Effector memory CD8-positive, alpha-beta T cell (primary cell): ENCODE measurements around the gene DNAH2.
A peak's percentile ranks its signal among the peaks of the same experiment; 100 is the strongest.

Experiments
- ATAC-seq: fragments of 150-1000 bp; cut with Tn5 transposase; replicated peaks from 2 replicates; pipeline ENCODE4 v1.10.0; 2021; ENCODE audit warnings: mild to moderate bottlenecking, moderate library complexity
- DNase-seq, 3 experiments: peaks; one replicate each; pipeline ENCODE4 v3.0.0; 2021
- H3K27ac Mint-ChIP-seq, 2 donors: one replicate each; pipeline ENCODE4 v1.8.0; 2022; ENCODE audit warnings: mild to moderate bottlenecking in 2 of 2, mixed read lengths in 2 of 2, moderate library complexity in 2 of 2
- H3K27me3 Mint-ChIP-seq, 2 donors: one replicate each; pipeline ENCODE4 v1.8.0; 2022; ENCODE audit warnings: mixed read lengths in 2 of 2
- H3K36me3 Mint-ChIP-seq: one replicate; pipeline ENCODE4 v1.8.0; 2022; ENCODE audit warnings: mild to moderate bottlenecking, moderate library complexity, mixed read lengths; ENCODE audit not compliant: insufficient read depth
- H3K4me1 Mint-ChIP-seq, 2 donors: one replicate each; pipeline ENCODE4 v1.8.0; 2022; ENCODE audit warnings: low read depth in 2 of 2, mixed read lengths in 2 of 2
- H3K4me3 Mint-ChIP-seq, 2 donors: one replicate each; pipeline ENCODE4 v1.8.0; 2022; ENCODE audit warnings: mild to moderate bottlenecking in 2 of 2, mixed read lengths in 2 of 2, moderate library complexity in 2 of 2
- H3K9me3 Mint-ChIP-seq, 2 donors: one replicate each; pipeline ENCODE4 v1.8.0; 2022; ENCODE audit warnings: mixed read lengths in 2 of 2

DNAH2 gene

GRCh38 chr17:7833011-7833794 lies 115.7 kb downstream of the DNAH2 start:
- H3K27ac Mint-ChIP-seq: peak overlapping the region; percentile 99
- no peaks in the 10 kb centered on the region for H3K9me3 Mint-ChIP-seq
- H3K4me3 Mint-ChIP-seq: peak overlapping the region; percentile 89 to 93
- peaks cover 12 to 45% of the 10 kb centered on the region in 2 donors for H3K27me3 Mint-ChIP-seq
- DNase-seq: no peak
- H3K4me1 Mint-ChIP-seq: peaks cover 34 to 35% of the 10 kb centered on the region in 2 donors
- ATAC-seq: no peak
- H3K36me3 Mint-ChIP-seq: peaks cover 40% of the 10 kb centered on the region

GRCh38 chr17:7833795-7834541 lies 116.4 kb downstream of the DNAH2 start, which contains the start of gene KDM6B:
TSS of gene KDM6B (plus strand) at chr17:7834217. CDS start at chr17:7845555, 11,338 bp downstream.
- Mint-ChIP-seq H3K27ac (peak within 1 kb of the TSS; percentile 99), H3K27me3 (peaks cover 12 to 43% of the 10 kb centered on the region in 2 donors), H3K36me3 (peaks cover 44% of the 10 kb centered on the region), H3K9me3 (no peaks in the 10 kb centered on the region), H3K4me3 (peak within 1 kb of the TSS; percentile 89 to 93), H3K4me1 (peaks cover 41% of the 10 kb centered on the region in 2 donors)
- ATAC-seq: peak; percentile 45
- DNase-seq: peak; percentile 80 to 89 (median 84)

DNA sequence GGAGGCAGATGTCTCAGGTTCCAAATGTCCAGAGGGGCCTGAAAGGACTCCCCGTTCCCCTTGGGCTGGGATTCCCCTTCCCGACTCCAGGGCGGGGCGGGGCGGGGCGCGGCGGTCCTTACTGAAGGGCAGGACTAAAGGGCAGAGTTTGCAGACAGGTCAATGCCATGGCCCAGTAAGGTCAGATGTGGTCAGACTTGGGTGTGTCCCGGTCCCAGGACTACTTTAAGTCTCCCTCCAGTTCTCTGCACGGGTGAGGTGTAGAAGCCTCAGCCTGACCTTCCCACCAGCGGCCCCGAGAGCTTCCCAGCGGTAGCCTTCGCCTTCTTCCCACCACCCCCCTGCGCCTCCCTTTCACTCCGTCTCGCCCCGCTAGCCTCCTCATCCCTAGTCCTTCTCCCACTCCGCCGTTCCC lies 117.0 kb downstream of the DNAH2 start:
- Mint-ChIP-seq H3K4me3 (peak overlapping the region; percentile 89 to 93), H3K4me1 (peaks cover 45% of the 10 kb centered on the region in 2 donors), H3K36me3 (peaks cover 48% of the 10 kb centered on the region), H3K9me3 (no peaks in the 10 kb centered on the region), H3K27ac (peak overlapping the region; percentile 99), H3K27me3 (peaks cover 7 to 37% of the 10 kb centered on the region in 2 donors)
- ATAC-seq: peak; percentile 9
- no peak for DNase-seq

- Mint-ChIP-seq H3K27me3 (peaks cover 6 to 34% of the 10 kb centered on the region in 2 donors), H3K27ac (peak overlapping the region; percentile 99), H3K4me1 (peaks cover 48 to 49% of the 10 kb centered on the region in 2 donors), H3K9me3 (no peaks in the 10 kb centered on the region), H3K36me3 (peaks cover 52% of the 10 kb centered on the region), H3K4me3 (peak overlapping the region; percentile 89 to 93)
- DNase-seq: peak; percentile 81 to 86 (median 86)
- ATAC-seq: peak; percentile 60
These were observed 117.6 kb downstream of the DNAH2 start for GRCh38 chr17:7834957-7835813.

DNA sequence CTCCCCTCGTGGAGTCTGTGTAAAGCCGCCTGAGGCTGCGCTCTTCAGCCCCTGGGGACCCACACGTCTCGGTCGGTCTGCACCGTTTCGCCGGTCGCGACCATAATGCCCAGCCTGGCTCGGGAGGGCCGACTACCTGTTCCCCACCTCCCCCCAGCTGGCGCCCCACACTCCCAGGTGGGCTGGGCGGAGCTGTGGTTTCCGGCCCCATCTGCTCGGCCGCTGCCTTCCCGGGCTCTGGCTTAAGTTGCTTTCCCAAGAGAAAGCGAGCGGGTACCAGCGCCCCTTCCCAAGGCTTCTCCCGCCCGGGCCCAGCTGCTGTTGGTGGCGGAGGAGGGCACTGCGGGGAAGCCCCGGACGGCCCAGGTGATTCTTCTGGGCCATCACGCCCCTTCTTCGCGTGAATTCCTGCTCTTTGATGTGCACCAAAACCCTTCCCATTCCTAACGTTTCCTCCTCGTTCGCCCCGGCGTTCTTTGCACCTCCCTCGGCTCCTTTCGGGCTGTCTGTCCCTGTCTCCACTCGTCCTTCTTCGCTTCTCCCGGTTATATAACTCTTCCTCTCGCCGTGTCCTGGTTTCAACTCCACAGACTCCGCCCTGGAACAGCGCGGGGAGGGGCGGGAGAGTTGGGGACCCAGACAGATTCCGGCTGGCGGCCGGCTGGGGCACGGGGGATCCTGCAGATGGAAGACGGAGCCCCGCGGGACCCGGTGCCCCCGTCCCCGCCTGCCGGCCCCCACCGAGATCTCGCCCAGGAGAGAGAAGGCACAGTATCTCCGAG lies 118.5 kb downstream of the DNAH2 start:
- Mint-ChIP-seq H3K36me3 (peaks cover 58% of the 10 kb centered on the region), H3K4me3 (peak overlapping the region; percentile 89 to 93), H3K27me3 (peaks cover 6 to 26% of the 10 kb centered on the region in 2 donors), H3K9me3 (no peaks in the 10 kb centered on the region), H3K4me1 (peaks cover 54 to 56% of the 10 kb centered on the region in 2 donors), H3K27ac (peak overlapping the region; percentile 99)
- ATAC-seq: peak; percentile 17
- peak in 1 of 3 experiments; percentile 48 for DNase-seq

- Mint-ChIP-seq H3K27ac (peak overlapping the region; percentile 99), H3K4me3 (peak overlapping the region; percentile 89 to 93), H3K36me3 (peaks cover 66% of the 10 kb centered on the region), H3K4me1 (peaks cover 60 to 62% of the 10 kb centered on the region in 2 donors), H3K27me3 (peaks cover 6 to 18% of the 10 kb centered on the region in 2 donors), H3K9me3 (no peaks in the 10 kb centered on the region)
- DNase-seq: peak in 1 of 3 experiments; percentile 43
- no peak for ATAC-seq
These were observed 119.3 kb downstream of the DNAH2 start for GRCh38 chr17:7836596-7837407.

DNA sequence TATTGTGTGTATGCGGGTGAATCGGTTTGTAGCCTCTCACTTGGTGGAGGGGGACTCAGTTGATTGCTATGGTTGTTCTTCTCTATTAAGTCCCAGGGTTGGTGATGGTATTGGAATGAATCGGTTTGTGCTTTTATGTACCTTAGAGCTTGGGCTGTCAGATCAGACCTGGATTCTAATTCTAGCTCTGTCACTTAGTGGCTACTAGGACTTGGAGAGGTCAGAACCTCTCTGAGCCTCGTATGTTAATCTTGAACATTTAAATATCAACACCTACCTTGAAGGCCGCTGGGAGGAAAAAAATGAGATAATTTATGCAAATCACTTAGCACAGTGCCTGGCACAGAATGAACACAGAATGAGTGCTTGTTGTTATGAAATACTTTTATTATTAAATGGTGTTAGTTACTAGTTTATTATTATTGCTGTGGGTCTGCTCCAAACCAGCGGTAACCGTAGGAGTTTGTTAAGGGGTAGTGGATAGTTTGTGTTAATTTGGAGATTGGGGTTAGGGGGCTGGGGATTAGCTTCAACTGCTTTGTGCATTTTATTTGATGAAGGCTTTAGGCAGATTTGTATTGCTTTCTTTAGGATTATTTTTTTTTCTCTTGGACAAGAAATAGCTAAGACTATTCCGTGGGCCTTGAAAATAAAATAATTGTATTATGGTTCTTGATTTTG lies 120.0 kb downstream of the DNAH2 start:
- DNase-seq (no peak), ATAC-seq (no peak)
- Mint-ChIP-seq H3K4me1 (peaks cover 66 to 69% of the 10 kb centered on the region in 2 donors), H3K9me3 (no peaks in the 10 kb centered on the region), H3K36me3 (peaks cover 74% of the 10 kb centered on the region), H3K27ac (peak overlapping the region; percentile 99), H3K27me3 (peaks cover 3 to 11% of the 10 kb centered on the region in 2 donors), H3K4me3 (peak overlapping the region; percentile 89 to 93)

- peak overlapping the region; percentile 89 to 93 for H3K4me3 Mint-ChIP-seq
- no peaks in the 10 kb centered on the region for H3K9me3 Mint-ChIP-seq
- ATAC-seq (no peak), DNase-seq (no peak)
- peaks cover 80% of the 10 kb centered on the region for H3K36me3 Mint-ChIP-seq
- peak overlapping the region; percentile 99 to 100 for H3K27ac Mint-ChIP-seq
- peaks cover 72 to 73% of the 10 kb centered on the region in 2 donors for H3K4me1 Mint-ChIP-seq
- peaks cover 0 to 2% of the 10 kb centered on the region in 2 donors for H3K27me3 Mint-ChIP-seq
These were observed 120.8 kb downstream of the DNAH2 start for GRCh38 chr17:7838090-7839075.

DNA sequence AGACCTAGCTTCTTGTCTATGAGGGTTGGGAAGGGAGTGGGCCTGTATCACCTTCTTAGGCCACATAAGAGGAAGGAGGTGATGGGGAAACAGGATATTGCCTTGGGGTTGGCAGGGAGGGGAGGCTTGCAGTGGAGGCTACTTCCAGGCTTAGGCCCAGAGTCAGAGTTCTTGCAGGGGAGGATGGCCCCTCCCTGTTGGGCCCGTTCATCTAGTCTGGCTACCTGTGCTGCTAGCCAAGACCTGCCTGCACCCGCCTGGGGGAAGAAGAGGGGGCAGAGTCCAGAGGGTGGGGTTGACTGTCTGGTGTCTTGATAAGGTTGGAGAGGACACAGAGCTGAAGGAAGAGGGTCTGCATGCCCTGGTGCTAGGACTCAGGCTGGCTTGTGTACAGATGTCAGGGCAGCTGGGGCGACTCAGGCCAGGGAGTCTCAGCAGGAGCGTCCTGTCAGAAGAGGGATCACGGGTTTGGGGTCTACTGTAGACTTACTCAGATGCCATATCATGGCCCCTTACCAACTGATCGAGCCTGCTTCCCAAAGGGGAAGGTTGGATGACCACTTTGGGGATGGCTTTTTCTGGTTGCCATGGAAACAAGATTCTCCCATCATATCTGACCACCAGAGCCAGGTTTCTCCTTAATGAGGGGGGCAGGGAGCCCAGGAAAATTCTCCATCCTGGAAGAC lies 121.8 kb downstream of the DNAH2 start:
- no peaks in the 10 kb centered on the region for H3K9me3 Mint-ChIP-seq
- H3K4me1 Mint-ChIP-seq: peaks cover 76% of the 10 kb centered on the region in 2 donors
- H3K27me3 Mint-ChIP-seq: no peaks in the 10 kb centered on the region
- H3K4me3 Mint-ChIP-seq: peak overlapping the region in 1 of 2 donors; percentile 59
- peaks cover 80% of the 10 kb centered on the region for H3K36me3 Mint-ChIP-seq
- ATAC-seq: no peak
- DNase-seq: no peak
- H3K27ac Mint-ChIP-seq: peak overlapping the region; percentile 60 to 100

GRCh38 chr17:7839876-7840261 lies 122.3 kb downstream of the DNAH2 start:
- DNase-seq: no peak
- Mint-ChIP-seq H3K36me3 (peaks cover 80% of the 10 kb centered on the region), H3K4me1 (peaks cover 74 to 76% of the 10 kb centered on the region in 2 donors), H3K9me3 (no peaks in the 10 kb centered on the region), H3K4me3 (peak overlapping the region in 1 of 2 donors; percentile 44), H3K27ac (peak overlapping the region; percentile 100), H3K27me3 (no peaks in the 10 kb centered on the region)
- ATAC-seq: no peak
